ENCODE results near the gene KPNA6. TPM values are rescaled to one million over a fixed set of nuclear protein-coding genes. Genes with fewer than 3 reads are reported as not detected.
A peak's percentile ranks its signal among the peaks of the same experiment; 100 is the strongest.

Gene KPNA6
- total and polyA plus RNA-seq, 9 of the 15 experiments (the other 6 are each of a cell fraction or from before 2014, with no cell fraction given): 20.1 to 54.6 (median 32.2) TPM

- no peak for TF ChIP-seq THAP7 (CRISPR knock-in tag; IDR thresholded peaks at IDR 0.05)
- TF ChIP-seq PHF20 (IDR thresholded peaks at IDR 0.05; ENCODE audit: partially characterized antibody): peak; percentile 24
- no peak for TF ChIP-seq CXXC5 (CRISPR knock-in tag; IDR thresholded peaks at IDR 0.05)
- TF ChIP-seq KAT8 (IDR thresholded peaks at IDR 0.05; ENCODE audit: low read depth): no peak
- TF ChIP-seq BACH1 (tag; IDR thresholded peaks at IDR 0.05): no peak
- TF ChIP-seq BCLAF1 (IDR thresholded peaks at IDR 0.05; ENCODE audit: borderline replicate concordance in 1 of 2, control insufficient read depth in 1 of 2, low read depth in 2 of 2, low read length in 1 of 2): no peak
- TF ChIP-seq NR1H2 (CRISPR knock-in tag; IDR thresholded peaks at IDR 0.05): no peak
- TF ChIP-seq DIDO1 (tag; IDR thresholded peaks at IDR 0.05; ENCODE audit: low read depth): no peak
- no peak for TF ChIP-seq FOXJ2 (tag; IDR thresholded peaks at IDR 0.05)
- TF ChIP-seq CREB5 (CRISPR knock-in tag; IDR thresholded peaks at IDR 0.05): no peak
- TF ChIP-seq ZNF592 (IDR thresholded peaks at IDR 0.05): 0 out of 2 replicates have a peak, but pooled peaks have one; percentile 27
- no peak for TF ChIP-seq OTX1 (CRISPR knock-in tag; IDR thresholded peaks at IDR 0.05)
- TF ChIP-seq ZNF174 (CRISPR knock-in tag; IDR thresholded peaks at IDR 0.05): no peak
- no peak for TF ChIP-seq DACH1 (IDR thresholded peaks at IDR 0.05; ENCODE audit: partially characterized antibody)
- TF ChIP-seq ETS2 (tag; IDR thresholded peaks at IDR 0.05; ENCODE audit: borderline replicate concordance, poor library complexity, severe bottlenecking): no peak
- TF ChIP-seq ZNF263 (CRISPR knock-in tag; IDR thresholded peaks at IDR 0.05; ENCODE audit: borderline replicate concordance): no peak
- no peak for TF ChIP-seq ZNF444 (CRISPR knock-in tag; IDR thresholded peaks at IDR 0.05)
- TF ChIP-seq NR3C1 (CRISPR knock-in tag; IDR thresholded peaks at IDR 0.05): no peak
Observed at GRCh38 chr1:32201011-32201855, 93.4 kb downstream of the KPNA6 start (continued).
